A549 (cell line): Measurements from ENCODE around the gene CTSF. TPM values are rescaled to one million over a fixed set of nuclear protein-coding genes. Genes with fewer than 3 reads are reported as not detected.

ENCODE experiments used
- ATAC-seq, 2 experiments: fragments of 200-7000 bp in 1 of 2; fragments of >200 bp in 1 of 2; cut with Nextera tagmentation in 1 of 2; cut with Tn5 transposase in 1 of 2; 3 replicates each; pipeline versions ENCODE4 v1.8.0 to v1.9.1; 2018 to 2020; ENCODE audit warnings: mild to moderate bottlenecking in 1 of 2, moderate library complexity in 1 of 2
- CTCF ChIA-PET: fragments of 300-600 bp; sonication (Branson Sonifier 250); formaldehyde crosslinking; extraction: SDS; loops from one replicate; lab custom pipeline; 2021; ENCODE audit warnings: antibody characterized with exemption, inconsistent platforms; lab: Yijun Ruan, JAX
- POLR2A ChIA-PET: fragments of 350-600 bp; formaldehyde crosslinking; extraction: SDS; loops from one replicate; lab custom pipeline; 2021; ENCODE audit warnings: antibody characterized with exemption, inconsistent platforms; lab: Yijun Ruan, JAX
- DNase-seq, 2 experiments: peaks; one replicate each; pipeline versions ENCODE4 v3.0.0 to v3.0.0-alpha.2; 2011 to 2016; ENCODE audit warnings: low read depth in 1 of 2, low spot score in 1 of 2
- FAIRE-seq: peaks from 2 replicates; lab custom pipeline; 2011; peaks lifted over from hg19 to GRCh38; lab: Jason Lieb, UNC
- H3K27ac ChIP-seq, 2 experiments: fragments of >200 bp; sonication (Bioruptor Twin); formaldehyde crosslinking; 3 replicates each; pipeline ENCODE4 v1.5.1; 2016 to 2017
- H3K4me1 ChIP-seq: fragments of >200 bp; sonication (Bioruptor Twin); formaldehyde crosslinking; 3 replicates; pipeline ENCODE4 v1.6.1; 2016
- H3K4me2 ChIP-seq: fragments of >200 bp; sonication (Bioruptor Twin); formaldehyde crosslinking; 3 replicates; pipeline ENCODE4 v1.6.1; 2016
- H3K4me3 ChIP-seq: fragments of >200 bp; sonication (Bioruptor Twin); formaldehyde crosslinking; 3 replicates; pipeline ENCODE4 v1.5.1; 2016
- H3K9me3 ChIP-seq: fragments of >200 bp; sonication (Bioruptor Twin); formaldehyde crosslinking; 3 replicates; pipeline ENCODE4 v1.6.1; 2016
- BCL3 ChIP-seq: fragments of >200 bp; sonication (Bioruptor Twin); formaldehyde crosslinking; IDR thresholded peaks from 3 replicates; pipeline ENCODE4 v1.6.1; 2016
- CHD2 ChIP-seq: fragments of 150-350 bp; IDR thresholded peaks from 2 replicates; pipeline ENCODE4 v1.6.1; 2014; ENCODE audit warnings: low read length; ENCODE audit not compliant: partially characterized antibody
- CHD4 ChIP-seq: fragments of 200-600 bp; sonication (generic); IDR thresholded peaks from 2 replicates; pipeline ENCODE4 v1.6.1; 2016; ENCODE audit warnings: antibody characterized with exemption, mild to moderate bottlenecking, borderline replicate concordance
- EHF ChIP-seq: fragments of 250-450 bp; sonication (Bioruptor Pico); IDR thresholded peaks from 2 replicates; pipeline ENCODE4 v1.5.0; 2020; ENCODE audit warnings: mild to moderate bottlenecking
- EP300 ChIP-seq, 2 experiments: fragments of >200 bp; sonication (Bioruptor Twin); formaldehyde crosslinking; IDR thresholded peaks; 2 replicates in 1 of 2; 3 replicates in 1 of 2; pipeline ENCODE4 v1.6.1; 2016 to 2017
- HDAC2 ChIP-seq: fragments of 200-600 bp; sonication (generic); IDR thresholded peaks from 2 replicates; pipeline ENCODE4 v1.6.1; 2016
- JUN ChIP-seq, 2 experiments: fragments of >200 bp; sonication (Bioruptor Twin); formaldehyde crosslinking; IDR thresholded peaks; 2 replicates in 1 of 2; 3 replicates in 1 of 2; pipeline ENCODE4 v1.6.1; 2016 to 2017
- KDM1A ChIP-seq: fragments of 200-600 bp; sonication (generic); IDR thresholded peaks from 2 replicates; pipeline ENCODE4 v1.6.1; 2016; ENCODE audit warnings: low read depth, mild to moderate bottlenecking
- MAFK ChIP-seq: fragments of 450-650 bp; IDR thresholded peaks from 2 replicates; pipeline ENCODE4 v1.6.1; 2014; ENCODE audit not compliant: partially characterized antibody
- MAZ ChIP-seq: fragments of 150-350 bp; IDR thresholded peaks from 2 replicates; pipeline ENCODE4 v1.6.1; 2014; ENCODE audit warnings: antibody characterized with exemption, low read depth, low read length, borderline replicate concordance
- MYC ChIP-seq: IDR thresholded peaks from 2 replicates; pipeline ENCODE4 v1.6.1; 2012; ENCODE audit warnings: mild to moderate bottlenecking, inconsistent platforms, low read length, improper control_type of control experiment, borderline replicate concordance
- PHF8 ChIP-seq: fragments of 200-600 bp; sonication (generic); IDR thresholded peaks from 2 replicates; pipeline ENCODE4 v1.6.1; 2016; ENCODE audit warnings: low read depth, mild to moderate bottlenecking, antibody characterized with exemption, moderate library complexity, borderline replicate concordance
- POLR2A ChIP-seq: IDR thresholded peaks from 2 replicates; pipeline ENCODE4 v1.6.1; 2012; ENCODE audit warnings: mild to moderate bottlenecking, low read length
- RARB ChIP-seq: fragments of 250-450 bp; sonication (Bioruptor Pico); IDR thresholded peaks from 2 replicates; pipeline ENCODE4 v1.8.0; 2021; ENCODE audit warnings: mild to moderate bottlenecking, moderate library complexity
- RCOR1 ChIP-seq: fragments of 150-350 bp; IDR thresholded peaks from 2 replicates; pipeline ENCODE4 v1.6.1; 2014; ENCODE audit warnings: antibody characterized with exemption, low read length, low read depth
- REST ChIP-seq: fragments of 200-600 bp; sonication (generic); IDR thresholded peaks from 2 replicates; pipeline ENCODE4 v1.6.1; 2016; ENCODE audit warnings: antibody characterized with exemption, mild to moderate bottlenecking, moderate library complexity
- ZFP36 ChIP-seq: fragments of 450-650 bp; IDR thresholded peaks from 2 replicates; pipeline ENCODE4 v1.6.1; 2014; ENCODE audit warnings: borderline replicate concordance; ENCODE audit not compliant: partially characterized antibody
- ZNF302 ChIP-seq: fragments of 250-450 bp; sonication (Bioruptor Pico); IDR thresholded peaks from 2 replicates; pipeline ENCODE4 v1.9.0; 2021; ENCODE audit warnings: inconsistent platforms, mild to moderate bottlenecking, moderate library complexity
- WGBS: methylation state at CpG from one replicate; pipeline ENCODE4 v1.1.6; 2017; ENCODE audit errors: missing lambda C conversion rate; 5-methylcytosine and 5-hydroxymethylcytosine counted together
- polyA plus RNA-seq, 4 experiments: library from polyadenylated mRNA; depleted of rRNA in 3 of 4; stranded (reverse); fragments of >200 nt; fragmentation: RNase III in 1 of 4; extraction: RNeasy Plus Mini Kit Qiagen cat#74134 plus additional on column Dnase treatment in 1 of 4; gene quantifications; 2 replicates in 3 of 4; 3 replicates in 1 of 4; pipeline ENCODE4 v1.2.3, GENCODE V29; 2011 to 2017
- TF ChIP-seq, protein P1 (sequence below): IDR thresholded peaks from 2 replicates; pipeline ENCODE4 v1.6.1; 2012

CTSF gene
- polyA plus RNA-seq, 2 of the 4 experiments (the other 2 are of a cell fraction): 19.2 to 29.8 TPM

DNA sequence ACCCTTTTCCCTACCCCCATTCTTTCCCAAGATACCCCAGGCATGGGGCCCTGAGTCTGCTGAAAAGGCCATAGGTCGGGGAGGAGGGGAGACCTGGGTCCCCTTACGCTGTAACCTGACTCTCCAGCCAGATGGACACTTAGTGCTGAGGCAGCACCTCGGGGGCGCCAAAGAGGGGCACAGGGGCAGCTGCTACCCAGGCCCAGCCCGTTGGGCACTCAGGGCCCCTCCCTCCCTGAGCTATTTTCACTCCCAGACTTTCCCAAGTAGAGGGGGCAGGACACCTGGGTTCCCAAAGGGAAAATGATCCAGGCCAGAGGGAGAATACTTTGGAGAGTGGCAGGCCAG lies 20.8 kb downstream of the CTSF start:
- ChIA-PET POLR2A (no interaction called here), CTCF (no interaction called here)
- no peak for ATAC-seq
- Histone ChIP-seq H3K4me1 (peaks cover 17% of the 10 kb centered on the region), H3K9me3 (no peaks in the 10 kb centered on the region), H3K4me2 (no peak overlapping the region), H3K4me3 (no peak overlapping the region), H3K27ac (no peak overlapping the region)
- WGBS: 75% methylated on average over 3 of the region's 5 CpGs
- no peak for FAIRE-seq
- TF ChIP-seq MAFK (peak; percentile 55), CHD2 (no peak)
- DNase-seq: no peak

- Histone ChIP-seq H3K27ac (peak overlapping the region in 1 of 2 experiments; percentile 96; a peak in 4 of 6 replicates), H3K4me1 (peaks cover 17% of the 10 kb centered on the region), H3K9me3 (no peaks in the 10 kb centered on the region), H3K4me2 (peak overlapping the region; percentile 90), H3K4me3 (peak overlapping the region; percentile 85; the same call in 2 of the 3 replicates)
- no peak for ATAC-seq
- 75% methylated on average over 12 of the region's 18 CpGs for WGBS
- TF ChIP-seq EP300 (IDR thresholded peaks at IDR 0.05): no peak
- TF ChIP-seq RARB (CRISPR knock-in tag): no peak
- TF ChIP-seq ZNF302 (CRISPR knock-in tag): no peak
- TF ChIP-seq, protein P1, sequence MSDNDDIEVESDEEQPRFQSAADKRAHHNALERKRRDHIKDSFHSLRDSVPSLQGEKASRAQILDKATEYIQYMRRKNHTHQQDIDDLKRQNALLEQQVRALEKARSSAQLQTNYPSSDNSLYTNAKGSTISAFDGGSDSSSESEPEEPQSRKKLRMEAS: no peak
- TF ChIP-seq JUN (IDR thresholded peaks at IDR 0.05): no peak
- ChIA-PET CTCF (interaction anchor here (1.3 to 1.7 kb wide), 2 partner anchors 45 to 132 kb away, joined by 5 to 6 read pairs; partner anchors contain the start of genes CCDC87 and CCS), POLR2A (interaction anchor here (1.0 to 2.0 kb wide), 4 partner anchors 17 to 69 kb away, joined by 3 to 11 read pairs (median 6); partner anchors contain the start of genes DPP3 and RBM14)
- no peak for FAIRE-seq
- no peak for DNase-seq
Measured at GRCh38 chr11:66546966-66547661, 21.3 kb downstream of the CTSF start.

GRCh38 chr11:66546368-66546965 lies 21.9 kb downstream of the CTSF start, which contains the start of gene ACTN3:
TSS of gene ACTN3 (plus strand) at chr11:66546903. CDS start at chr11:66546938, 35 bp downstream.
- peak within 1 kb of the TSS; percentile 85 to 96 for H3K27ac ChIP-seq
- TF ChIP-seq HDAC2 (peak; percentile 98), KDM1A (peak; percentile 100), RCOR1 (peak; percentile 72; the same call in 1 of the 2 replicates), CHD4 (peak; percentile 97), EP300 (IDR thresholded peaks at IDR 0.05) (no peak), JUN (IDR thresholded peaks at IDR 0.05) (0 out of 5 replicates have a peak, but pooled peaks of 1 of the 2 experiments have one; percentile 29), ZFP36 (peak; percentile 81), MAZ (no peak), EHF (no peak)

GRCh38 chr11:66545701-66546367 lies 22.6 kb downstream of the CTSF start, which contains the start of gene ZDHHC24:
TSS of gene ZDHHC24 (minus strand) at chr11:66546048. CDS start at chr11:66546003, 45 bp downstream.
- ATAC-seq (peak; percentile 89 to 98), DNase-seq (peak; percentile 97), FAIRE-seq (no peak)
- WGBS: 0% methylated on average over 7 of the region's 71 CpGs
- CTCF ChIA-PET: interaction anchor here (0.8 to 1.8 kb wide), 10 partner anchors 9 to 288 kb away, joined by 3 to 6 read pairs (median 4); partner anchors contain the start of genes CCDC87, CCS, CTSF and MRPL11
- POLR2A ChIA-PET: interaction anchor here (0.6 to 2.0 kb wide), 16 partner anchors 10 to 297 kb away, joined by 3 to 13 read pairs (median 5); partner anchors contain the start of genes CTSF, DPP3, PELI3 and RBM14
- Histone ChIP-seq H3K4me1 (peaks cover 17% of the 10 kb centered on the region), H3K9me3 (no peaks in the 10 kb centered on the region), H3K4me2 (peak within 1 kb of the TSS; percentile 90), H3K27ac (peak within 1 kb of the TSS; percentile 85 to 96), H3K4me3 (peak within 1 kb of the TSS; percentile 85)
- TF ChIP-seq, protein P1: no peak; the same call in 1 of the 2 replicates
- TF ChIP-seq POLR2A (peak; percentile 71), REST (peak; percentile 43; the same call in 1 of the 2 replicates), MAZ (0 out of 2 replicates have a peak, but pooled peaks have one; percentile 14), ZNF302 (CRISPR knock-in tag) (no peak), CHD2 (no peak), MYC (peak; percentile 74; the same call in 1 of the 2 replicates), PHF8 (peak; percentile 97), BCL3 (0 out of 3 replicates have a peak, but pooled peaks have one; percentile 39)

More at GRCh38 chr11:66546368-66546965, 21.9 kb downstream of the CTSF start, which contains the start of gene ACTN3:
- CTCF ChIA-PET: interaction anchor here (0.8 to 1.7 kb wide), 7 partner anchors 10 to 288 kb away, joined by 3 to 6 read pairs (median 5); partner anchors contain the start of genes CCDC87, CCS and CTSF
- no peaks in the 10 kb centered on the region for H3K9me3 ChIP-seq
- DNase-seq (peak in 1 of 2 experiments; percentile 18), FAIRE-seq (no peak), ATAC-seq (peak in 1 of 2 experiments; percentile 6; a peak in 3 of 6 replicates)
- H3K4me2 ChIP-seq: peak within 1 kb of the TSS; percentile 90
- POLR2A ChIA-PET: interaction anchor here (0.6 to 2.0 kb wide), 15 partner anchors 9 to 132 kb away, joined by 3 to 13 read pairs (median 5); partner anchors contain the start of genes CTSF, DPP3, PELI3 and RBM14
- WGBS: 11% methylated on average over 33 of the region's 37 CpGs
- H3K4me1 ChIP-seq: peaks cover 17% of the 10 kb centered on the region
- peak within 1 kb of the TSS; percentile 85 for H3K4me3 ChIP-seq
